A172 (cell line): ENCODE data around the gene MARCHF4. TPM values are rescaled to one million over a fixed set of nuclear protein-coding genes. Genes with fewer than 3 reads are reported as not detected.

Experiments used
- DNase-seq: peaks from one replicate; pipeline ENCODE4 v3.0.0-alpha.2; 2015; ENCODE audit warnings: low spot score
- total RNA-seq: library from RNA; depleted of rRNA; stranded (reverse); fragments of >200 nt; shearing (Covaris generic); gene quantifications from 2 replicates; pipeline ENCODE4 v1.2.3, GENCODE V29; 2014; rRNA removed

The MARCHF4 gene
- total RNA-seq, 1 experiment from 2014 or later: 6.9 TPM

GRCh38 chr2:216350214-216350791, 22.0 kb downstream of the MARCHF4 start:
- DNase-seq: peak; percentile 81

GRCh38 chr2:216349366-216349765, 22.9 kb downstream of the MARCHF4 start:
- DNase-seq: no peak

- peak; percentile 77 for DNase-seq
Measured at GRCh38 chr2:216348756-216349308, 23.5 kb downstream of the MARCHF4 start.

DNA sequence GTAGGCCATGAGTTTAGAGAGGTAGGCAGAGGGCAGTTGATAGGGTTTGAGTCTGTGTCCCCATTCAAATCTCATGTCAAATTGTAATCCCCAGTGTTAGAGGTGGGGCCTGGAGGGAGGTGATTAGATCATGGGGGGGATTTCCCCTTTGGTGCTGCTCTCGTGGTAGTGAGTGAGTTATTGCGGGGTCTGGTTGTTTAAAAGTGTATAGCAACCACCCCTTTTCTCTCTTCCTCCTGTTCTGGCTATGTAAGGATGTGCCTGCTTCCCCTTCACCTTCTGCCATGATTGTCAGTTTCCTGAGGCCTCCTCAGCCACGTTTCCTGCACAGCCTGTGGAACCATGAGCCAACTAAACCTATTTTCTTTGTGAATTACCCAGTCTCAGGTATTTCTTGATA, 25.5 kb downstream of the MARCHF4 start:
- no peak for DNase-seq

GRCh38 chr2:216345846-216346245, 26.4 kb downstream of the MARCHF4 start:
- no peak for DNase-seq

DNA sequence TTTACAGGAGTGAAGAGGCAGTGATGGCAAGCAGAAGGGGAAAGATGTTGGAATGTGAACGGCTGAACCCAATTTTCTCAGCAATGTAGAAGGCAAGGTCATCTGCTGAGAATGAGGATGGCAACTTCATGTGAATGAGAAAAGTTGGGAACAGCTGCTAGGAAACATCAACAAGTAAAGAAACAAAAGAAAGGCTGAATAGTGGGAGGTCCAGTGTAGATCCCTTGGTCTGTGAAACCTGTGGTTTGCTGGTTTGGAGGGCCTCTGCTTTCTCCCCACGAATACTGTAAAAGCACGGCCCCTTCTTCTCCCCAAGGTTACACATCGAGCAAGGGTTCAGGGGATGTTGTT, 27.4 kb downstream of the MARCHF4 start:
- DNase-seq: no peak

- no peak for DNase-seq
Measured at GRCh38 chr2:216344206-216344949, 27.9 kb downstream of the MARCHF4 start.

GRCh38 chr2:216343221-216343980, 28.9 kb downstream of the MARCHF4 start:
- no peak for DNase-seq

DNA sequence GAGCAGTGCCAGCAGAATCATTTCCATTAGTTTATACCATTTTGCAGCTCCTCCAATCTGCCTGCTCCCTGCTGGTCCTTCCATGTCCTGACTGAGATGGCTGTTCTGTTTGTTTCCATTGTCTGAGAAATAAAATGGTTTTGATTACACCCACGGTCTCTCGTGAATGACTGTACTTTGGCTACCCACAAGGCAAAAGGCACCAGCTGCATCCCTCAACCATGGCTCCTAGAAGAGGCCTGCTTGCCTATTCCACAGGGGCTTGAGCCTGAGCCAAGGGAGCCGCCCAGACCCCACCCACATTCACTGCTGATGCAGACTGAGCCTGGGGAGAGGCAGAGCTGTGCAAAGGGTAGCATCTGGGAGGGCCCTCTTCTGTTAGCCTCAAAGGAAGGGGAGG, 31.2 kb downstream of the MARCHF4 start:
- no peak for DNase-seq

DNA sequence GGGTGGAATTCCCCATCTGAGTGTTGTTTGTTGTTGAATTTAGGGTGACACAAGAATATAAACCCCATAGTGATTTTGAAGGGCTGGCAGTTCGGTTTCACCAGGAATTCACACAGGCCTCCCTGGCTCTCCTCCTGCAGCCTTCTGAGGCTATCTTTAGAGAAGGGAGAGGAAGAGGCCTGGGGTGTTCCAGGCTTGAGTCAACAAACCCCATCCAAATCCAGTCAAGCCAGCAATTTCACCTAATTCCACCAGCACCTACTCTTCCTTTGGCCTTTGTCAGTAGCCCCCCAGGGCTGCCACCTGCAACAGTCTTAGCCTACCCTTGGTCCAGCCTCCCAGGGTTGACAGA, 32.0 kb downstream of the MARCHF4 start:
- DNase-seq: no peak

- DNase-seq: peak; percentile 90
Measured at GRCh38 chr2:216339456-216340279, 32.6 kb downstream of the MARCHF4 start.

- DNase-seq: no peak
Measured at GRCh38 chr2:216335252-216335651, 37.0 kb downstream of the MARCHF4 start.

DNA sequence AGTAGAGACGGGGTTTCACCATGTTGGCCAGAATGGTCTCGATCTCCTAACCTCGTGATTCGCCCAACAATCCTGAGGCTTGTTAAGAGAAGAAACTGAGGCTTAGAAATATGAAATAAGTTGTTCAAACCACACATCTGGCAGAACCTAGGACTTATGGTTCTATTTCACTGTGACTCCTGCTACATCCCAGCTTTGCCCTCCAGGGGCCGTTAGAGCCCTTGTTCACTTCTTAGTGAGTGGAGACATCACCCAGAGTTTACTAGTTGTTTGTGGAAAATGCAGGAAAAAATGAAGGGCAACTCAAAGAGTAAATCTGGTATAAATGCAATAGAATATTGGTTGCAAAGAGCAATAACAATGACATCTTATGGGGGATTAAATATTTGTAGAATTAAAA, 43.9 kb downstream of the MARCHF4 start:
- DNase-seq: no peak

DNA sequence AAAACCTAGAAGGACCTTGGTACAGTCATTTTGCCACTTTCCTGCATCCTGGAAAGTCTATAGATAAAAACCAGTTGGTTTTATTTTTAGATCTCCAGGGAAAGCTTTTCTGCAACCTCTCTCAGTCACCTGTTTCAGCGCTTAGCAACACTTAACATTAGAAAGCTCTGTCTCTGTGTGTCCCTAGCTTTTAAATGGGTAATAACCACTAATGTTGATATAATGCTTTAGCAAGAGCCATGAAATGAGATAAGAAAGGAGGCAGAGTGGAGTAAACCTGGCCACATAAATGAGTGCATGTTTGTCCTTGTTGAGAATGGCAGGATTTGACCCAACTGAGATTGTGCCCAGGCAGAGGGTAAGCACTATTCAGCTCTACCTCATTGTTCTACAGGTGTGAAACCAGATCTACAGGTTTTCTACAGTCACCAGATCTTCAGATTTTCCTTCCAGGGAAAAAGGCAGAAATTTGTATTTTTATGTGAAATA, 44.8 kb downstream of the MARCHF4 start:
- DNase-seq: no peak

Other genes starting within 250 kb of the MARCHF4 start
- gene SMARCAL1, start 40.0 kb upstream of the MARCHF4 start, total RNA-seq: 12.7 and 25.1 TPM in 2 replicates
- 1,184 and 1,454 TPM in 2 replicates for gene RPL37A, start 126.4 kb upstream of the MARCHF4 start, total RNA-seq